ENCODE measurements around the gene CRYBG1.
"Not testable (repeated sequence)": the region's sequence is repeated elsewhere in the genome, so short reads cannot be mapped to it uniquely, and the experiment has no call there.

The CRYBG1 gene

DNA sequence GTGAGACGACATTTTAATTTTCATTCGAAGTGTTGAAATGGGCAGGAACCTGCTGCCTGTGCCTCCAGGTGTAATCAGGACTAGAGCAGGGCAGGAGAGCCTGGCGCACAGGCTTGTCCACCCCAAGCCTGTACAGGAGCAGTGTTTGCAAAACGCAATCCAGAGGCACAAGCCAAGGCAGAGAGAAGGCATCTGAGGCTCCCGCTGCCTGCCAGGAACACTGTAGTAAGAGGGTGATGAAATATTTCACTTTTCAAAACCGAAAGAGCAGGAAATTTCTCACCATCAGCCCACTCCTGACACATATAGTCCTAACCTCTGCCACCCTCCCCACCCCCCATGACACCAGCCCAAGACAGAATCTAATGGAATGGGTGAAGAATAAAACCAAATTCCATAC lies 136.3 kb downstream of the CRYBG1 start:
- in situ Hi-C loops (cut with MboI; ENCODE audit: low sequenced_read_pairs), result no loop called here

DNA sequence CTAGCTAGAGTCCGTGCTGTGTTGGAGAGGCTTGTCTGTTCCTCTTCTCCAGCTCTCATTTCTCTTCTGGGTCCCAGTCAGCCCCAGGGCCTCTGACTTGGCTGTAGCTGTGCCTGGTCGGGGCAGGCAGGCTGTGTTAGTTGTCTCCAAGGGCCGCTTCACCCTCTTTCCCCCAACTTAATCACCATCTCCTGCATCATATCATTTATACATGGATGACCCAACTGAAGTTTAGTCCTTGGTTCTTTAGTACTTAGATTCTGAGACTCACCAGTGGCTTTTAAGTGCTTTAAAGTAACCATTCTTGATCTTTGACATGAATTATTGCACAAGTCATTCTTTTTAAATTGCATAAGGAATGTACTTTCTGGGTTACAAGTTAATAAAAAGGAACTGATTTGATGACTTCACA lies 141.4 kb downstream of the CRYBG1 start:
- in situ Hi-C loops (cut with MboI; ENCODE audit: low sequenced_read_pairs), result no loop called here

DNA sequence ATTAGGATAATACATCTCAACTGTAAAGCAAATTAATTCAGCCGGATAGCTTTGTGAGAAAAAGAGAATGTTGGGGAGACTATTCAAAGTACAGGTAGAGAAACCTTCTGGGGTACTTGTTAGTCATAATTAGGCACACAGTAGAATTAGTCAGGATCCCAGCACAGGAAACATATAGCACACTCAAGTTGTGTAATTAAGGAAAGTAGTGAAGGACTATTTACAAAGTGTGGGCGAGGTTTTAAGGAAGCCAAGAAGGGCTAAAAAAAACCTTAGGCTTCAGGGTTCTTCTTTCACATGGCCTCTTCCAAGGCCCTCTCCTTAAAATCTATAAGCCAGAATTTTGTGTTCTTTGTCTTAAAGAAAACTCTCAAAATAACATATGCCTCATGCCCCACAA lies 142.0 kb downstream of the CRYBG1 start:
- in situ Hi-C loops (cut with MboI; ENCODE audit: low sequenced_read_pairs), result no loop called here

DNA sequence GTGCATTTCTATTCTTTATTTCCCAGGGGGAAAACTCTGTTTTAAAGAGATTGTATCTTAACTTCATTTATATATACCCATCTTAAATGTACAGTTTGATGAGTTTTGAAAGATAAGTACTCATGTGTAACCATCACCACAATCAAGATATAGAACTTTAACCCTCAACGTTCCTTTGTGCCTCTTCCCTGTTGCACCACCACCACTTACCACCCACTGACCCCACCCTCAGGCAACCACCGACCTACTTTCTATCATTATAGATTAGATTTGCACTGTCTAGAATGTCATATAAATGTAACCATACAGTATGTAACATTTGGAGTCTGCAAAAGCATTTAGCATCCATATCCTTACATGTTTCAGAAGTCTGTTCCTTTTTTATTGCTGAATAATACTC lies 147.8 kb downstream of the CRYBG1 start:
- in situ Hi-C loops (cut with MboI; ENCODE audit: low sequenced_read_pairs), result no loop called here

DNA sequence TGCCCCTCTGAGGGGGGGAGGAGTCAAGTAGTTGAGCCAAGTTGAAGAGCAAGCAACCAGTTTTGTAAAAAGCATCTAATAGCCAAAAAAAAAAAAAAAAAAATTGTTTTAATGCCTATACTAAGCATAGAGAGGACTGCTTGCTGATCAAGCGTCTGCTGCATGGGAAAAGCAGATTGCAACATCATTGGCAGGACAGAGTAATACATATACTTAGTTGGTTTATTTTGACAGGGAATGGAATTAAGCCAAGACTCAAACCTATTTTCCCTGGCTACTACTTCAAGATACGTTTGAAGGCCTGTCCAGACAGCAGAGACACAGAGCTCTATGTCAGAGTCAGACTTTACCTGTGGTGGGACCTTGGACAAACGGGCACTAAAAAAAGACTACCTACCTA lies 148.3 kb downstream of the CRYBG1 start:
- in situ Hi-C loops (cut with MboI; ENCODE audit: low sequenced_read_pairs), result no loop called here

DNA sequence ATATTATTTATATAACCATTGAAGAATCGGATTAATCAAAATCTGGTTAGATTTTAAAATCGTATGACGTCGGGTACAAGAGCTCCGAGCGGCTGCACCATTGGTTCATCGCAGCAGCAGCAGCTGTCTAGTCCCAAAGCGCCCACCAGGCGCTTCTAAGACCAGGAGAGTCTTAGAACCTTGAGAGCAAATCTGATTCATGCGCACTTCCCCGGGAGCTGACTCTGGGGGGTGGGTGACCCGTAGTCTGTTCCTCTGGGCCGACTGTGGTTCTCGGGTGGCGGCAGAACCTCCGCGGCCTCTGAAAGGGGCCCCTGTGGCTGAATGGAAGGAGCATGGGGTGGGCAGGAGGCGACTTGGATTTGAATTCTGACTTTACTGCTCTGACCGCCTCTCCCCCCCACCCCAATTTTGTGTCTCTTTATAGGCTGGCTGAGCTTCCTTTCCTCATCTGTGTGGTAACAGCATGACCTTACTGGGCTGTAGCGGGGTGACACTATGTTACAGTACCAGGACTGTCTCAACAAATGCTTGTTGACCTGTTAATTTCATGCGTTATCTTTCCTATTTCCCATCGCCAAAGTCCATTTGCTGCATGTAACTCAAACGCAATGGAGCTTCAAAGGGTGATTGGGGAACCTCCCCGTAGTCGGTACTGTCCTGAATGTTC lies 149.0 kb downstream of the CRYBG1 start:
- in situ Hi-C loops (cut with MboI; ENCODE audit: low sequenced_read_pairs), result no loop called here

DNA sequence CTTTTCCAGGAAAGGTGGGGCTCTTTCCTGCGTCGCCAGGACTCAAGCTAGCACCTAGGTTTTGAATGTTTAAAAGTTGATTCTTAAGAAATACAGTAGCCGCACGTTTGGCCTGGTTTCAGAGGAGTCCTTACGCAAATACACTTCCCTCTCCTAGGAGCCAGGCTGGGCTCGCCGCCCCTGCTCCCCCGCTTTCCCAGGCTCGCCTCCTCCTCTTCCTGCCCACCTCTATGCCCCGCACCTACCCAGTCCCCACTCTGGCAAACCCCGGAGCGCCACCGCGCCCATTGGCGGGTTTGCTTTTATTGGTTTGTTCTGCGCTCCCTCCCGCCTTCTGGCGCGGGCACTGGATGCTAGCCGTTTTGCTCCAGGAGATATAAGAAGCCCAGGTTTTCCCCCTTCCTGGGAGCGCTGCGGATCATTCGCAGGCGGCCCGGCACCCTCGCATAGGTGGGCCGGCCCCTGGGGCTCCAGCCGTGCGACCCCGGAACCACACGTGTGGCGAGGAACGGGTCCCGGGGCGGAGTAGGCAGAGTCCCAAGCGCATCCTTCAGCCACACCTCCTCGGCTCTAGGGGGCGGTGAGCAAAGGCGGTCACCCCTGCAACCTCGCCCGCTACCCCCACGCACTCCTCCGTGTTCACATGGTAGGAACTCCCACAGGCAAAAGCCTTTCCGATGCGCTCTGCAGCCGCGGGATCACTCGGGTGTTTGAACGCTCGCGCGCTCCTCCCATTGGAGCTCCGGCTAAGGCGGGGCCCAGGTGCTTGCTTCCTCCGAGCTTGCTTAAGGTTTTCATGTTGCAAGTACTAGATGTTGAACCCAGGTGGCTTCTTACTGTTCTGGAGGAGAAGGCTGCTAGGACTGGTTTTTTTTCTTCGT lies 149.8 kb downstream of the CRYBG1 start:
- in situ Hi-C loops (cut with MboI; ENCODE audit: low sequenced_read_pairs), result no loop called here

DNA sequence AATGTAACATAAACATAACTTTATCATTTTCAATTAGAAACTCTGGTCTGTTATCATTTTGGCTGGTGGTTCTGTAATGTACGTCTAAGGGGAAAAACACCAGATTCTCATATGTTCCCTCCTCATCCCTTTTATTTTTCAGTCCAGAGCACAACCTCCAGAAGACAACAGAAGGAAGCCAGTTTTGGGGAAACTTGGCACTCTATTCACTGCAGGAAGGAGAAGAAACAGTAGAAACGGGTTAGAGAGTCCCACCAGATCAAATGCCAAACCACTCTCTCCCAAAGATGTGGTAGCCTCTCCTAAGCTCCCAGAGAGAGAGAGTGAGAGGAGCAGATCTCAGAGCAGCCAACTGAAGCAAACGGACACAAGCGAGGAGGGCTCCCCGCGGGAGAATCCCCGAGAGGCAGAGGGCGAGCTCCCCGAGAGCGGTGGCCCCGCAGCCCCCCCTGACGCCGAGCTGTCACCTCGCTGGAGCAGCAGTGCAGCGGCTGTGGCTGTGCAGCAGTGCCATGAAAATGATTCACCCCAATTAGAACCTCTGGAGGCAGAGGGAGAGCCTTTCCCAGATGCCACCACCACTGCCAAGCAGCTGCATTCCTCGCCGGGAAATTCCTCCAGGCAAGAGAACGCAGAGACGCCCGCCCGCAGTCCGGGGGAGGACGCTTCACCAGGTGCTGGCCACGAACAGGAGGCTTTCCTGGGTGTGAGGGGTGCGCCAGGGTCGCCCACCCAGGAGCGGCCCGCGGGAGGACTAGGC lies 151.0 kb downstream of the CRYBG1 start:
- in situ Hi-C loops (cut with MboI; ENCODE audit: low sequenced_read_pairs), result no loop called here

DNA sequence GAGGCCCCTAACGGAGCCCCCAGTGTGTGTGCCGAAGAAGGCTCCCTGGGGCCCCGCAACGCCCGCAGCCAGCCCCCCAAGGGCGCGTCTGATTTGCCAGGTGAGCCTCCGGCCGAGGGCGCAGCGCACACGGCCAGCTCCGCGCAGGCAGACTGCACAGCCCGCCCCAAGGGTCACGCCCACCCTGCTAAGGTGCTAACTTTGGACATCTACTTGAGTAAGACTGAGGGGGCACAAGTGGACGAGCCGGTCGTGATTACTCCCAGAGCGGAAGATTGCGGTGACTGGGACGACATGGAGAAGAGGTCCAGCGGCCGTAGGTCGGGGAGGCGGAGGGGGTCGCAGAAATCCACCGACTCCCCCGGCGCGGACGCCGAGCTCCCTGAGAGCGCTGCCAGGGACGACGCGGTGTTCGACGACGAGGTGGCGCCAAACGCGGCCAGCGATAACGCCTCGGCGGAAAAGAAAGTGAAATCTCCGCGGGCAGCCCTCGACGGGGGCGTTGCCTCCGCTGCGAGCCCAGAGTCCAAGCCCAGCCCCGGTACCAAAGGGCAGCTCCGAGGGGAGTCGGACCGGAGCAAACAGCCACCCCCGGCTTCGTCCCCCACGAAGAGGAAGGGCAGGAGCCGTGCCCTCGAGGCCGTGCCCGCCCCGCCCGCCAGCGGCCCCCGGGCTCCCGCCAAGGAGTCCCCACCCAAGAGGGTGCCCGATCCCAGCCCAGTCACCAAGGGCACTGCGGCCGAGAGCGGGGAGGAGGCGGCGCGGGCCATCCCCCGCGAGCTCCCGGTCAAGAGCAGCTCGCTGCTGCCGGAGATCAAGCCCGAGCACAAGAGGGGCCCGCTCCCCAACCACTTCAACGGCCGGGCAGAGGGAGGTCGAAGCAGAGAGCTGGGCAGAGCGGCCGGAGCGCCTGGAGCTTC lies 151.8 kb downstream of the CRYBG1 start:
- in situ Hi-C loops (cut with MboI; ENCODE audit: low sequenced_read_pairs), result no loop called here

DNA sequence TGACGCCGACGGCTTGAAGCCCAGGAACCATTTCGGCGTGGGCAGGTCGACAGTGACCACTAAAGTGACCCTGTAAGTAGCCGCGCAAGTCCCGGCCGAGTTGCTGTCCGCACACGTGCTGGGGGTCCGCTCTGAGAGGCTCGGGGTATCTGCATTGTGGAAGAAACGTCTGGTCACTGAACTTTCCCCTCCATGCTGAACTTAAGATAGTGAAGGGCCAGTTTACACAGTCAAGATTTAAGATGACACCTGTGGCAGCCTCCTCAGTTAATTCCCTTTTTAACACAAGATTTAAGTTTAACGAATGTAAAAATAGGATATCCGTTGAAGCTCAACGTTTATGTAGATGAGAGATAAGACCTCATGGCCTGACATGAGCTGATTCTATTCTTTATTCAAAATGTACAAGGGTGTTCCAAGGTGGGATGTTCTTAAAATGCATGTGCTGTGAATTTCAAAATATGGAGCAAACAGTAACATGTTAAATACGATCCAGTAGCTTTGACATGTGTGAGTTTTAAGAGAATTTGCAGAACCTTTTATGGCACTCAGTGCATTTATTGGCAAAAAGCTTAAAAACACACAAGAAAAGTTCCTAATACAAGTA lies 152.6 kb downstream of the CRYBG1 start:
- in situ Hi-C loops (cut with MboI; ENCODE audit: low sequenced_read_pairs), result no loop called here

DNA sequence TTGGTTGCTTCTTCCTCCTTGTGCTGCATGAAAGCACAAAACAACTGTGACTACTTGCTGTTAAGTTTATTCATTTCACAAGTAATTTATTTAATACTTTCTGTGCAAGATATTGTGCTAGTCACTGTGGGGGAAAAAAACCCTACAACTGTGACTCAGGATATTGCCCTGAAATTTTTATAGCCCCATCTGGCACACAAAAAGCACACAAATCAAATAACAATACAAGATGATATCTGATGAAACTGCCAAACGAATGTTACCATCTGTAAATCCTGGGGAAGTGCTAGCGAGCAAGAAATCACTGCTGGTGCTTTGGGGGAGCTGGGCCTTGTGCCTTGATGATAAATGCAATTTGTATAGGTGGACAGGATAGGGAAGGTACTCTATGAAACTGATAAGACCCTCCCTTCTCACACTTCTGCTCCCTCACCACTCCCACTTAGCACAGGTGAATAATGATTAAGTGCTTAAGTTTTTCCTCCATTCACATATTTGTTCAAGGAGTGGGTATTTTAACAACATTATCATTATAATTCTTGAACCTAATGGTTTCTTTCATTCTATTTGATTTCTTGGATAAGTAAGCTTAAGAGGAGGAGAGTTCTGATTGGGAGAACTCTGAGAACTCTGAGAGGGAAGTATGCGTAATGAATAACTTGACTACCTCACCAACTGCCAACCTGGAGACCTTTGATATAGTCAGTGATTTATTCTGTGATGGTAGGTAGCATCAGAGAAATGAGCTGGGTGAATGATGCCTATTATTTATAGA lies 153.5 kb downstream of the CRYBG1 start:
- in situ Hi-C loops (cut with MboI; ENCODE audit: low sequenced_read_pairs), result no loop called here

DNA sequence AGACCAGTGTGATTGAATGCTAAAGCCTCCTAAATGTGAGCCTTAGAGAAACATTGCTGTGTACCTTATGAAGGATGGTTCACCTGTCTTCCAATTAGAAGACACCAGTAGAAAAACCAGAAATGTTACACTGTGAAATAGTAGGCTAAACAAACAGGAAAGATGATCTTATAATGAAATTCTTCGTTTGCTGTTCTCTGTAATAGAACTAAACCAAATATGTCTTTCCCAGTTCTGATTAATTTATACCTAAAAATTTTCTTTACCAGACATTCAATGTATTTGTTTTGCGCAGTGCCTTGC lies 154.0 kb downstream of the CRYBG1 start:
- in situ Hi-C loops (cut with MboI; ENCODE audit: low sequenced_read_pairs), result no loop called here

DNA sequence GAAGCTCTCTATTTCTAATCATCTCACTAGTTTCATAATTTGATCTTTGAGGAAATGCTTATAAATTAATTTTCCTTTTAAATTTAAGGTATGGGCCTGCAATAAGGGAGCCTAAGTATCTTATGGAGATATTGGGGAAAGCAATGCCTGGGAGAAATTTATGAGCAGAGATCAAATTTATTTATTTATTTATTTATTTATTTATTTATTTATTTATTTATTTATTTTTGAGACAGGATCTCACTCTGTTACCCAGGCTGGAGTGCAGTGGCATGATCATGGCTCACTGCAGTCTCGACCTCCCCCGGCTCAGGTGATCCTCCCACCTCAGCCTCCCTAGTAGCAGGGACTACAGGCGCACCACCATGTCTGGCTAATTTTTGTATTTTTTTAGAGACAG lies 155.1 kb downstream of the CRYBG1 start:
- in situ Hi-C loops (cut with MboI; ENCODE audit: low sequenced_read_pairs), result not testable (repeated sequence)

DNA sequence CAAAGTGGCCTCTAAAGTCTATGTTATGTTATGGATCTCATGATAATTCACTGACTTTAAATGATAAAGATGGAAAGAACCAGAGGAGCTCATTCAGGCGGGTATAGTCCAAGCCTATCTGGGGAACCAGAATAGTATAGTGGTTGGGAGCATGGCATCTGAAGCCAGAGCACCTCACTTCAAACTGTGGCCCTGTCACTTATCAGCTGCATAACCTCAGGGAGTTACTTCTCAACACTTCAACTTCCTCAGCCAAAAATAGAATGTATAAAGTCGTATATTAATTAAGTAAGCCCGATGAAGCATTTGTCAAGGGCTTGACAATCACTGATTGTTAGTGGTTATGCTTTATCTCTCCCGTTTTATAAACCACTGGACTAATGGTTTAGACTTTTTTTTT lies 156.1 kb downstream of the CRYBG1 start:
- in situ Hi-C loops (cut with MboI; ENCODE audit: low sequenced_read_pairs), result no loop called here

DNA sequence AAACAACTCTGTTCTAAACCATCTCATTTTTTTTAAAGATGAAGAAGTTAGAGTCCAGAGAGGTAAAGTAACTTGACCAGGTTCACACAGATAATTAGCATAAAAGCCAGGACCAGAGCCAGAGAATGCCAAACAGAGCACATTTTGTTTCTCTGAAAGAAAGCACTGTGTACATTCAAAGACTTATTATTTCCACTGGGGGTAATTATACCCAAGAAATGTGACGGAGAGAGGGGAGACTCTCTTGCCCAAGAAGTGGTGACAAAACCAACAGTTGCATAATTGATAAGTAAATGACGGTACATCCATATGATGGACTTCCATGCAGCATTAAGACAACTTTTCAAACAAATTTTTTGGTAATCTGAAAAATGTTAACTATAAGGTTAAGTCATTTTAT lies 157.2 kb downstream of the CRYBG1 start:
- in situ Hi-C loops (cut with MboI; ENCODE audit: low sequenced_read_pairs), result no loop called here

DNA sequence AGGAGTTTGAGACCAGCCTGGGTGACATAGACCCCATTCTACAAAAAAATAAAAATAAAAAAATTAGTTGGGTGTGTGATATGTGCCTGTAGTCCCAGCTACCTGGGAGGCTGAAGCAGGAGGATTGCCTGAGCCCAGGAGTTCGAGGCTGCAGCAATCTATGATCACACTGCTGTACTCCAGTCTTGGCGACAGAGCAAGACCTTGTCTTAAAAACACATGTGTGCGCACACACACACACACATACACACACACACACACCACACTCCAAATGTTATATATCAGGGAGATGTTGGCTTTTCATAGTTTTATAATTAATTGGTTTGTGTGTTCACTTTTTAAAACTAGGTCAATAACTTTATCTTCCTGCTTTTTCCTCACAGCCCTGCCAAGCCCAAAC lies 158.2 kb downstream of the CRYBG1 start:
- in situ Hi-C loops (cut with MboI; ENCODE audit: low sequenced_read_pairs), result no loop called here

DNA sequence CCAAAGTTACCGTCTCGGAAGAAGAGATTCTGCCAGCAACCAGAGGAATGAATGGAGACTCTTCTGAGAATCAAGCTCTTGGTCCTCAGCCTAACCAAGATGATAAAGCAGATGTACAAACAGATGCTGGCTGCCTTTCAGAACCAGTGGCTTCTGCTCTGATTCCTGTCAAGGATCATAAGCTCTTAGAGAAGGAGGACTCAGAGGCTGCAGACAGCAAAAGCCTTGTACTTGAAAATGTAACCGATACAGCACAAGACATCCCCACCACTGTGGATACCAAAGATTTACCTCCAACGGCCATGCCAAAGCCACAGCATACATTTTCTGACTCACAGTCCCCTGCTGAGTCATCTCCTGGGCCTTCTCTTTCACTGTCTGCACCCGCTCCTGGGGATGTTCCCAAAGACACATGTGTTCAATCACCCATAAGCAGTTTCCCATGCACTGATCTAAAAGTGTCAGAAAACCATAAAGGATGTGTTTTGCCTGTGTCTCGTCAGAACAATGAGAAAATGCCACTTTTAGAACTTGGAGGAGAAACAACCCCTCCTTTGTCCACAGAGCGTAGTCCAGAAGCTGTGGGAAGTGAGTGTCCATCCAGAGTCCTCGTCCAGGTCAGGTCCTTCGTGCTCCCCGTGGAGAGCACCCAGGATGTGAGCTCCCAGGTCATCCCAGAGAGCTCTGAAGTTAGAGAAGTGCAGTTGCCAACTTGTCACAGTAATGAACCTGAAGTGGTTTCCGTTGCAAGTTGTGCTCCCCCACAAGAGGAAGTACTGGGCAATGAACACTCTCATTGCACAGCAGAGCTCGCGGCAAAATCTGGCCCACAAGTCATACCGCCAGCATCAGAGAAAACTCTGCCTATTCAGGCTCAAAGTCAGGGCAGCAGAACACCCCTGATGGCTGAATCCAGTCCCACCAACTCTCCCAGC lies 159.2 kb downstream of the CRYBG1 start:
- in situ Hi-C loops (cut with MboI; ENCODE audit: low sequenced_read_pairs), result no loop called here

DNA sequence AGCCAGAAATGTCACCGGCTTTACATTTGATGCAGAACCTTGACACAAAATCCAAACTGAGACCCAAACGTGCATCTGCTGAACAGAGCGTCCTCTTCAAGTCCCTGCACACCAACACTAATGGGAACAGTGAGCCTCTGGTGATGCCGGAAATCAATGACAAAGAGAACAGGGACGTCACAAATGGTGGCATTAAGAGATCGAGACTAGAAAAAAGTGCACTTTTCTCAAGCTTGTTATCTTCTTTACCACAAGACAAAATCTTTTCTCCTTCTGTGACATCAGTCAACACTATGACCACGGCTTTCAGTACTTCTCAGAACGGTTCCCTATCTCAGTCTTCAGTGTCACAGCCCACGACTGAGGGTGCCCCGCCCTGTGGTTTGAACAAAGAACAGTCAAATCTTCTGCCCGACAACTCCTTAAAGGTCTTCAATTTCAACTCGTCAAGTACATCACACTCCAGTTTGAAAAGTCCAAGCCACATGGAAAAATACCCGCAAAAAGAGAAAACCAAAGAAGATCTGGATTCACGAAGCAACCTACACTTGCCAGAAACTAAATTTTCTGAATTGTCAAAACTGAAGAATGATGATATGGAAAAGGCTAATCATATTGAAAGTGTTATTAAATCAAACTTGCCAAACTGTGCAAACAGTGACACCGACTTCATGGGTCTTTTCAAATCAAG lies 160.3 kb downstream of the CRYBG1 start:
- in situ Hi-C loops (cut with MboI; ENCODE audit: low sequenced_read_pairs), result no loop called here
